Left ventricle myocardium inferior (tissue), 1 donor: ENCODE data around the gene ASB7. TPM values are rescaled to one million over a fixed set of nuclear protein-coding genes. Genes with fewer than 3 reads are reported as not detected.

Source experiments
- DNase-seq: peaks from one replicate; pipeline ENCODE4 v3.0.0-alpha.2; 2020
- H3K27ac ChIP-seq: fragments of 200-600 bp; replicated peaks from 2 replicates; pipeline ENCODE4 v1.8.0; 2021
- H3K27me3 ChIP-seq: fragments of 200-600 bp; 2 replicates; pipeline ENCODE4 v1.8.0; 2021; ENCODE audit warnings: low read depth
- H3K36me3 ChIP-seq: fragments of 200-600 bp; 2 replicates; pipeline ENCODE4 v1.8.0; 2021
- H3K4me1 ChIP-seq: fragments of 200-600 bp; 2 replicates; pipeline ENCODE4 v1.8.0; 2021
- H3K4me3 ChIP-seq: fragments of 200-600 bp; 2 replicates; pipeline ENCODE4 v1.8.0; 2021; ENCODE audit warnings: mild to moderate bottlenecking, moderate library complexity
- H3K9me3 ChIP-seq: fragments of 200-600 bp; replicated peaks from 2 replicates; pipeline ENCODE4 v1.8.0; 2021
- intact Hi-C: fragments of 100-400 bp; cut with micrococcal nuclease; formaldehyde crosslinking; loops from one replicate; pipeline ENCODE4 v1.11.0; 2022
- total RNA-seq: library from RNA; stranded (reverse); fragmentation: NEBNext Ultra II Directional; extraction: Animal tissue kit (Norgen Biotek cat#: 25700); gene quantifications from one replicate; pipeline ENCODE4 v1.2.1, GENCODE V29; 2021
- TF ChIP-seq, protein P1 (sequence below): fragments of 200-600 bp; IDR thresholded peaks from 2 replicates; pipeline ENCODE4 v1.8.0; 2021; ENCODE audit warnings: antibody characterized with exemption, mild to moderate bottlenecking, borderline replicate concordance
- donor health status: DM: no; HTN: yes; CAD: no; lungs with severe emphysema.

ASB7 gene
- total RNA-seq, 1 donor from 2014 or later, result 4.6 TPM

DNA sequence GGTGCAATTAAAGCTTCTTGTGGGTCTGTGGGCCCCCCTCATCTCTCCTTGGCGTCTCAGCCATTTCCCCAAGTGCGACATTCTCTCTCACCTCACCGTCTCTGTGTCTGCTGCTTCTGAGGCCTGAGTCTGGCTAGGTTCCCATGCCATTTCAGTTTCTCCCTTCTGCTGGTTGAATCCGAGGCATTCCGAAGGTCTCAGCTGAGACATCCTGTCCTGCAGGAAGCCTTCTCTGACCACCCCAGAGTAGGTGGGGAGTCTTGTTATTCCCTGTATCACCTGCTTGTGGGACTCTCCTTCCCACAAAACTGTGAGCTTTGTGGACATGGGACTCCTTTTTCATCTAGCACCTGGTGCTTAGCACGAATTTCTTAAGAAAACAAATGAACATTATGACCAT is 78.3 kb downstream of the ASB7 start:
- no peaks in the 10 kb centered on the region for H3K4me1 ChIP-seq
- TF ChIP-seq, protein P1, sequence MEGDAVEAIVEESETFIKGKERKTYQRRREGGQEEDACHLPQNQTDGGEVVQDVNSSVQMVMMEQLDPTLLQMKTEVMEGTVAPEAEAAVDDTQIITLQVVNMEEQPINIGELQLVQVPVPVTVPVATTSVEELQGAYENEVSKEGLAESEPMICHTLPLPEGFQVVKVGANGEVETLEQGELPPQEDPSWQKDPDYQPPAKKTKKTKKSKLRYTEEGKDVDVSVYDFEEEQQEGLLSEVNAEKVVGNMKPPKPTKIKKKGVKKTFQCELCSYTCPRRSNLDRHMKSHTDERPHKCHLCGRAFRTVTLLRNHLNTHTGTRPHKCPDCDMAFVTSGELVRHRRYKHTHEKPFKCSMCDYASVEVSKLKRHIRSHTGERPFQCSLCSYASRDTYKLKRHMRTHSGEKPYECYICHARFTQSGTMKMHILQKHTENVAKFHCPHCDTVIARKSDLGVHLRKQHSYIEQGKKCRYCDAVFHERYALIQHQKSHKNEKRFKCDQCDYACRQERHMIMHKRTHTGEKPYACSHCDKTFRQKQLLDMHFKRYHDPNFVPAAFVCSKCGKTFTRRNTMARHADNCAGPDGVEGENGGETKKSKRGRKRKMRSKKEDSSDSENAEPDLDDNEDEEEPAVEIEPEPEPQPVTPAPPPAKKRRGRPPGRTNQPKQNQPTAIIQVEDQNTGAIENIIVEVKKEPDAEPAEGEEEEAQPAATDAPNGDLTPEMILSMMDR, result no peak
- H3K36me3 ChIP-seq, result no peaks in the 10 kb centered on the region
- DNase-seq, result no peak
- peaks cover 23% of the 10 kb centered on the region for H3K27me3 ChIP-seq
- H3K4me3 ChIP-seq, result no peak overlapping the region
- intact Hi-C loops, result no loop called here
- H3K9me3 ChIP-seq, result peaks cover 14% of the 10 kb centered on the region
- H3K27ac ChIP-seq, result no peak overlapping the region

DNA sequence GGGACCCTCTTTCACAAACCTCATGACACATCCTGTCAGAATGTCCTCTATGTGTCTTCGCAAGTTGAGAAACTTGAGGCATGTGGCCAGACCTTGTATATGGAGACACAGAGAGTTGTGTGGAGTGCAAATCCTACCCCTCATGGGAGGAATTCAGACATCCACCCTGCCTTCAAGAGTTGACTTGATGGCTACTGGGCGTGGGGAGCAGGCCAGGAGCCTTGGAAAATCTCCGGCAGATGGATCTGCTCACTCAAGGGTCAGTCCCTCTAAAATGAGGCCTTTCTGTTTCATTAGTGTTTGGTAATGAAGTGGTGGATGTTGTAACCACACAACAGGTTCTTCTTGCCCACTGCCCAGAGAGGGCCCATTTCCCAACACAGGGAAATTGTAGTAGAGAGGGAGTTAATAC is 79.0 kb downstream of the ASB7 start:
- TF ChIP-seq, protein P1, result no peak

DNA sequence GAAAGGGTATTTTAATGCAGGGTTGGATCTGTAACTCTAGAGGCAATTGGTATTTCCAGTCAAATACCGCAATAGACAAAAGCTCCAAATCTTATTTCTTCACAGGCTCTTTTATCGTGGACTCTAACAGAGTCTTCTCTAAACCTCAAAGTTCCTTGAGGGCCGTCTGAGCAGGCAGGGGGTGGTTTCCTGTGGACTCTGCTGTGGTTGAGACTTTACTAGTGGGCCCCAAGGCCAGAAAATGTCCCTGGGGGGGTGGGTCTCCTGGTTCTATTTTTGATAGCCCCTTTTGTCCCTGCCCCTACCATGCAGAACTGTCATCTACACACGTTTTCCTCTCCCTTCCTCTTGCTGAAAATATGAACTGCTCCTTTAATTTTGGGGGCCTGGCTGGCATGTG is 80.1 kb downstream of the ASB7 start:
- no peak for DNase-seq
- Histone ChIP-seq H3K27me3 (peaks cover 40% of the 10 kb centered on the region), H3K4me3 (no peak overlapping the region), H3K4me1 (no peaks in the 10 kb centered on the region), H3K27ac (no peak overlapping the region), H3K36me3 (no peaks in the 10 kb centered on the region), H3K9me3 (peaks cover 9% of the 10 kb centered on the region)
- TF ChIP-seq, protein P1, result no peak
- intact Hi-C loops, result no loop called here

More for the DNA sequence above, 79.0 kb downstream of the ASB7 start:
- peaks cover 29% of the 10 kb centered on the region for H3K27me3 ChIP-seq
- no peak for DNase-seq
- H3K4me3 ChIP-seq, result no peak overlapping the region
- no peaks in the 10 kb centered on the region for H3K36me3 ChIP-seq
- H3K9me3 ChIP-seq, result peaks cover 14% of the 10 kb centered on the region
- intact Hi-C loops, result no loop called here
- no peaks in the 10 kb centered on the region for H3K4me1 ChIP-seq
- H3K27ac ChIP-seq, result no peak overlapping the region

DNA sequence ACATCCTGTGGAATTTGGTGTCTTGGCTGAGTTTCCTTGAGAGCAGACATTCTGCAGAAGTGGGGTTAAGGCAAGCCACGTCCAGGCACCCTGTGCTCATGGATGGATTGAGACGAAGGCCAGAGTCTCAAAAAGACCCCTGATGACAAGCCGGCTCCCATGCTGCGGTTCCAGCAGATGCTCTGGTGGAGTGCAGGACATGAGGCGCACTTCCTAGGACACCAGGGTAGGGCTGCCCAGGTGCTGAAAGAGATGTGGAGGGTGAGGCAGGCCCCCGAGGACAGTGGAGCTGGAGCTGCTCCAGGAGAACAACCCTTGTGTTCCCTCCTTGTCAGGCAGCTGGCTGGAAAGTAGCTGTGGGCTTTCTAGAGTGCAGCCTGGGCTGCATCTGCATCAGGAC is 81.0 kb downstream of the ASB7 start:
- Histone ChIP-seq H3K27me3 (peaks cover 49% of the 10 kb centered on the region), H3K4me1 (no peaks in the 10 kb centered on the region), H3K4me3 (no peak overlapping the region), H3K9me3 (peaks cover 9% of the 10 kb centered on the region), H3K27ac (no peak overlapping the region), H3K36me3 (no peaks in the 10 kb centered on the region)
- TF ChIP-seq, protein P1, result no peak
- DNase-seq, result no peak
- intact Hi-C loops, result no loop called here

DNA sequence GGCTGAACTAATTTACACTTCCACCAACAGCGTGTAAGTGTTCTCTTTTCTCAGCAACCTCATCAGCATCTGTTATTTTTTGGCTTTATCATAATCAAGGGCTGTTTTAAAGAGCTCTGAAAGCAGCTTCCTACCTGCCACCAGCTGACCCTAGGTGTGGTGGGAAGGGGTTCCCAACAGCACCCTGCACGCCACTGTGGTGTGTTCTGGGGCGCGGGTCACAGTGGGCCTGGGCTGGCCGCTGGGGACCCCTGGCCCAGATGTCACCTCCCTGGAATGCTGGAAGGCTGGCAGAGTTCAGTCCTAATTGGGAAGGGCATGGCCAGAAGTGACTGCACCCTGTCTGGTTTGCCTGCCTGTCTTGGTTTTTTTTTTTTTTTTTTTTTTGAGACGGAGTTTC is 82.2 kb downstream of the ASB7 start:
- Histone ChIP-seq H3K4me3 (no peak overlapping the region), H3K36me3 (no peaks in the 10 kb centered on the region), H3K27ac (no peak overlapping the region), H3K4me1 (no peaks in the 10 kb centered on the region), H3K27me3 (peaks cover 48% of the 10 kb centered on the region), H3K9me3 (peaks cover under 1% of the 10 kb centered on the region)
- no peak for DNase-seq
- intact Hi-C loops, result no loop called here
- TF ChIP-seq, protein P1, result no peak
